GM12878 (cell line): ENCODE data around the gene EMB.
"Not testable (repeated sequence)": the region's sequence is repeated elsewhere in the genome, so short reads cannot be mapped to it uniquely, and the experiment has no call there.

Source experiments
- ATF7 ChIP-seq: fragments of 450-650 bp; IDR thresholded peaks from 2 replicates; pipeline ENCODE4 v1.6.1; 2016; ENCODE audit warnings: low read depth, mild to moderate bottlenecking
- EGR1 ChIP-seq, 2 experiments: IDR thresholded peaks; 1 replicate in 1 of 2; 2 replicates in 1 of 2; pipeline ENCODE4 v1.6.1; 2011 to 2012; ENCODE audit warnings: low read depth in 2 of 2, low read length in 2 of 2, borderline replicate concordance in 1 of 2, mild to moderate bottlenecking in 1 of 2, moderate library complexity in 1 of 2
- GATAD2B ChIP-seq: fragments of 450-650 bp; conservative IDR thresholded peaks from 2 replicates; pipeline ENCODE4 v1.6.1; 2017; ENCODE audit warnings: low read depth, mild to moderate bottlenecking, moderate library complexity
- MYC ChIP-seq: IDR thresholded peaks from 2 replicates; pipeline ENCODE4 v1.6.1; 2011; ENCODE audit warnings: mild to moderate bottlenecking, low read length, moderate library complexity, inconsistent platforms; ENCODE audit not compliant: insufficient read depth, insufficient replicate concordance, insufficient read length, severe bottlenecking
- NR2C2 ChIP-seq: IDR thresholded peaks from 2 replicates; pipeline ENCODE4 v1.6.1; 2011; ENCODE audit warnings: borderline replicate concordance, low read depth; ENCODE audit not compliant: control insufficient read depth, insufficient read length
- PBX3 ChIP-seq: IDR thresholded peaks from 2 replicates; pipeline ENCODE4 v1.6.1; 2011; ENCODE audit warnings: mild to moderate bottlenecking, low read depth, low read length, moderate library complexity; ENCODE audit not compliant: insufficient replicate concordance
- SMAD5 ChIP-seq: IDR thresholded peaks from 2 replicates; pipeline ENCODE4 v1.6.1; 2016; ENCODE audit warnings: antibody characterized with exemption, low read depth
- SMC3 ChIP-seq: IDR thresholded peaks from 2 replicates; pipeline ENCODE4 v1.6.1; 2011; ENCODE audit warnings: low read length, improper control_type of control experiment, borderline replicate concordance
- TCF7 ChIP-seq: IDR thresholded peaks from 2 replicates; pipeline ENCODE4 v1.6.1; 2014; ENCODE audit warnings: antibody characterized with exemption, borderline replicate concordance
- YY1 ChIP-seq: IDR thresholded peaks from 2 replicates; pipeline ENCODE4 v1.6.1; 2011; ENCODE audit warnings: low read depth, mild to moderate bottlenecking, low read length
- TF ChIP-seq, protein P1 (sequence below), 3 experiments: IDR thresholded peaks in 2 of 3; conservative IDR thresholded peaks in 1 of 3; 2 replicates each; pipeline ENCODE4 v1.5.1; 2011; ENCODE audit warnings: low read depth in 3 of 3, low read length in 3 of 3, mild to moderate bottlenecking in 3 of 3, control low read depth in 2 of 3, moderate library complexity in 2 of 3, inconsistent platforms in 1 of 3, mixed read lengths in 1 of 3; ENCODE audit not compliant: control insufficient read depth in 2 of 3, insufficient read depth in 1 of 3; ENCODE audit errors: extremely low read depth in 1 of 3

- not testable (repeated sequence) for TF ChIP-seq ATF7; EGR1 (IDR thresholded peaks at IDR 0.05; ENCODE audit: borderline replicate concordance in 1 of 2, low read depth in 2 of 2, low read length in 2 of 2); GATAD2B; PBX3; SMAD5; NR2C2; YY1; TCF7; MYC; SMC3
- TF ChIP-seq, protein P1, sequence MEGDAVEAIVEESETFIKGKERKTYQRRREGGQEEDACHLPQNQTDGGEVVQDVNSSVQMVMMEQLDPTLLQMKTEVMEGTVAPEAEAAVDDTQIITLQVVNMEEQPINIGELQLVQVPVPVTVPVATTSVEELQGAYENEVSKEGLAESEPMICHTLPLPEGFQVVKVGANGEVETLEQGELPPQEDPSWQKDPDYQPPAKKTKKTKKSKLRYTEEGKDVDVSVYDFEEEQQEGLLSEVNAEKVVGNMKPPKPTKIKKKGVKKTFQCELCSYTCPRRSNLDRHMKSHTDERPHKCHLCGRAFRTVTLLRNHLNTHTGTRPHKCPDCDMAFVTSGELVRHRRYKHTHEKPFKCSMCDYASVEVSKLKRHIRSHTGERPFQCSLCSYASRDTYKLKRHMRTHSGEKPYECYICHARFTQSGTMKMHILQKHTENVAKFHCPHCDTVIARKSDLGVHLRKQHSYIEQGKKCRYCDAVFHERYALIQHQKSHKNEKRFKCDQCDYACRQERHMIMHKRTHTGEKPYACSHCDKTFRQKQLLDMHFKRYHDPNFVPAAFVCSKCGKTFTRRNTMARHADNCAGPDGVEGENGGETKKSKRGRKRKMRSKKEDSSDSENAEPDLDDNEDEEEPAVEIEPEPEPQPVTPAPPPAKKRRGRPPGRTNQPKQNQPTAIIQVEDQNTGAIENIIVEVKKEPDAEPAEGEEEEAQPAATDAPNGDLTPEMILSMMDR (IDR thresholded peaks at IDR 0.05 in 2 of 3, conservative IDR thresholded peaks at IDR 0.05 in 1 of 3; ENCODE audit: control insufficient read depth in 2 of 3, extremely low read depth in 1 of 3, insufficient read depth in 1 of 3, low read depth in 3 of 3, low read length in 3 of 3): not testable (repeated sequence)
These were observed 47.0 kb downstream of the EMB start for GRCh38 chr5:50393925-50394609.
